ENCODE data around the gene CNOT10.

- TF ChIP-seq CTCF (conservative IDR thresholded peaks at IDR 0.05 in 1 of 2, IDR thresholded peaks at IDR 0.05 in 1 of 2; ENCODE audit: low read depth in 1 of 2, low read length in 2 of 2) (no peak), EZH2 (IDR thresholded peaks at IDR 0.05; ENCODE audit: low read length, missing control alignments) (no peak)
These were observed 95.8 kb downstream of the CNOT10 start for GRCh38 chr3:32780735-32781210.
